Activated CD4-positive, alpha-beta T cell treated with anti-CD3 and anti-CD28 coated beads for 24 hours (primary cell): ENCODE results near the gene ATP5PB.
A peak's percentile ranks its signal among the peaks of the same experiment; 100 is the strongest.

Source experiments
- DNase-seq, 2 donors: peaks; one replicate each; pipeline ENCODE4 v3.0.0-alpha.2; 2020; ENCODE audit warnings: low read depth in 2 of 2

ATP5PB gene

GRCh38 chr1:111448918-111449702 lies at the start of gene ATP5PB, which contains the start of gene WDR77:
Gene ATP5PB (plus strand): TSS chr1:111449464. CDS start chr1:111449542, 78 bp downstream.
Gene WDR77 (minus strand): TSS chr1:111449256. CDS start chr1:111449169, 87 bp downstream.
- DNase-seq, result peak; percentile 72 to 80

- peak; percentile 13 to 28 for DNase-seq
Measured at GRCh38 chr1:111399792-111400610, 49.3 kb upstream of the ATP5PB start.

GRCh38 chr1:111402083-111402482 lies 47.2 kb upstream of the ATP5PB start:
- DNase-seq, result peak in 1 of 2 donors; percentile 2

- no peak for DNase-seq
Measured at GRCh38 chr1:111404588-111404987, 44.7 kb upstream of the ATP5PB start.

- peak; percentile 10 to 15 for DNase-seq
Measured at GRCh38 chr1:111406321-111406768, 42.9 kb upstream of the ATP5PB start.

- DNase-seq, result no peak
Measured at GRCh38 chr1:111407301-111407700, 42.0 kb upstream of the ATP5PB start.

- no peak for DNase-seq
Measured at GRCh38 chr1:111412839-111413238, 36.4 kb upstream of the ATP5PB start.

- DNase-seq, result no peak
Measured at GRCh38 chr1:111414756-111415155, 34.5 kb upstream of the ATP5PB start.

GRCh38 chr1:111415461-111415860 lies 33.8 kb upstream of the ATP5PB start:
- DNase-seq, result no peak

- DNase-seq, result no peak
Measured at GRCh38 chr1:111417755-111418154, 31.5 kb upstream of the ATP5PB start.

GRCh38 chr1:111419037-111419436 lies 30.2 kb upstream of the ATP5PB start:
- DNase-seq, result no peak

GRCh38 chr1:111420377-111420776 lies 28.9 kb upstream of the ATP5PB start:
- DNase-seq, result no peak

- DNase-seq, result no peak
Measured at GRCh38 chr1:111422546-111423391, 26.5 kb upstream of the ATP5PB start.

- no peak for DNase-seq
Measured at GRCh38 chr1:111424281-111424680, 25.0 kb upstream of the ATP5PB start.

- no peak for DNase-seq
Measured at GRCh38 chr1:111436726-111437125, 12.5 kb upstream of the ATP5PB start.

GRCh38 chr1:111439461-111440351 lies 9.6 kb upstream of the ATP5PB start:
- DNase-seq, result no peak

- DNase-seq, result peak; percentile 47 to 49
Measured at GRCh38 chr1:111441573-111442192, 7.6 kb upstream of the ATP5PB start.

GRCh38 chr1:111442457-111442856 lies 6.8 kb upstream of the ATP5PB start:
- no peak for DNase-seq

- no peak for DNase-seq
Measured at GRCh38 chr1:111444031-111444430, 5.2 kb upstream of the ATP5PB start.

- DNase-seq, result no peak
Measured at GRCh38 chr1:111446546-111446945, 2.7 kb upstream of the ATP5PB start.
